ENCODE measurements around the gene SAP30BP. TPM values are rescaled to one million over a fixed set of nuclear protein-coding genes. Genes with fewer than 3 reads are reported as not detected.

The SAP30BP gene
- total RNA-seq, 1 experiment from 2014 or later = 89.7 TPM

DNA sequence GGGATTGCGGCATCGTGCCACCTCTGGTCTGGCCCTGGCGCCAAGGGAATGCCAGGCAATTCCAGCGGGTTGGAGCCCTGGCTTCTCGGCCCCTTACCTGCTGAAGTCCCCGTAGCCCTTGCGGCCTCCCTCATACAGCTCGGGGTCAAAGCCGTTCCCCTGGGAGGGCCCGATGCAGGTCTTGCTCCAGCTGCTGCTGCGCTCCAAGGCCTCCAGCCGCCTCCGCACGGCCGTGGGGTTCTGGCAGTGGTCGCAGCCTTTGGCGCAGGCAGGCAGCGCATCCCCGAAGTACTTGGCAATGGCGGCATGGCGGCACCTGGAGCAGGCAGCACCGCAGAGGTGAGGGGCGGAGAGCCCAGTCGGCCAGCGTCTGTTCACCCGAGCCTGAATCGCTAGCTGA lies 35.8 kb upstream of the SAP30BP start:
- Histone ChIP-seq H3K4ac (ENCODE audit: low read depth, low read length) (no peak overlapping the region), H3K79me2 (ENCODE audit: insufficient read depth, low read length) (no peaks in the 10 kb centered on the region), H3K18ac (ENCODE audit: insufficient read length, low read depth, low read length) (no peak overlapping the region), H3K23me2 (ENCODE audit: insufficient read length, low read depth, low read length, poor library complexity, severe bottlenecking) (no peaks in the 10 kb centered on the region), H2BK120ac (ENCODE audit: low read depth, low read length, poor library complexity, severe bottlenecking) (no peak overlapping the region), H2AFZ (ENCODE audit: low read length) (no peak overlapping the region), H3K4me2 (ENCODE audit: insufficient read depth, insufficient read length, low read length) (no peak overlapping the region), H2AK5ac (ENCODE audit: insufficient read length, low read length) (no peak overlapping the region), H3K27me3 (ENCODE audit: insufficient read depth, low read length) (no peaks in the 10 kb centered on the region), H3K4me1 (ENCODE audit: insufficient read depth, low read length) (no peaks in the 10 kb centered on the region; the same call in 1 of the 2 replicates), H3K79me1 (ENCODE audit: insufficient read depth, low read depth, low read length, poor library complexity, severe bottlenecking) (no peaks in the 10 kb centered on the region), H4K91ac (ENCODE audit: insufficient read length, low read depth, low read length) (no peak overlapping the region), H3K23ac (ENCODE audit: insufficient read length, low read depth, low read length) (no peak overlapping the region), H2BK5ac (ENCODE audit: insufficient read length, low read length) (no peak overlapping the region), H2BK12ac (ENCODE audit: insufficient read length, low read depth, low read length) (no peak overlapping the region), H3K56ac (ENCODE audit: insufficient read length, low read depth, low read length) (no peak overlapping the region), H2BK15ac (ENCODE audit: low read depth, low read length) (no peak overlapping the region), H4K8ac (replicated peaks; ENCODE audit: insufficient read length, low read depth, low read length) (no peak overlapping the region), H4K5ac (ENCODE audit: insufficient read length, low read depth, low read length) (no peak overlapping the region), H3K9ac (ENCODE audit: extremely low read depth, insufficient read length, low read length) (no peak overlapping the region), H3K14ac (ENCODE audit: insufficient read depth, low read length) (no peak overlapping the region; the same call in 1 of the 2 replicates), H2BK20ac (ENCODE audit: low read depth, low read length, poor library complexity, severe bottlenecking) (no peak overlapping the region), H4K20me1 (ENCODE audit: control insufficient read depth, insufficient read depth, insufficient read length) (no peaks in the 10 kb centered on the region), H3K9me3 (ENCODE audit: control insufficient read depth, low read depth, low read length) (no peaks in the 10 kb centered on the region), H3K27ac (ENCODE audit: insufficient read length, low read depth, low read length) (no peak overlapping the region), H3T11ph (ENCODE audit: low read length) (no peak overlapping the region)
- DNase-seq = no peak
- no peaks in the 10 kb centered on the region for H3K9me3 Mint-ChIP-seq
- H3K27ac Mint-ChIP-seq = no peak overlapping the region
- TF ChIP-seq CTCF (conservative IDR thresholded peaks at IDR 0.05) = no peak
- no CpG with 5 or more reads among the region's 27 CpGs for WGBS (ENCODE audit: extremely low coverage, insufficient read length, low lambda C conversion rate)
- H3K4me3 Mint-ChIP-seq = no peak overlapping the region
- peaks cover 0 to 15% (median 2%) of the 10 kb centered on the region in 3 experiments; a peak in 4 of 7 replicates for H3K36me3 Mint-ChIP-seq (ENCODE audit: insufficient read depth in 1 of 3, low read depth in 3 of 3)
- H3K4me1 Mint-ChIP-seq = peaks cover 16 to 21% of the 10 kb centered on the region in 2 experiments
- no peaks in the 10 kb centered on the region for H3K27me3 Mint-ChIP-seq (ENCODE audit: low read depth)

Data from H9 (cell line).